Uterus (tissue), 2 donors: Measurements from ENCODE around the gene CYFIP1.

Source experiments
- POLR2A ChIP-seq, 2 donors: fragments of 450-650 bp; IDR thresholded peaks; one replicate each; pipeline ENCODE4 v1.6.1; 2016; ENCODE audit warnings: antibody characterized with exemption in 2 of 2, mild to moderate bottlenecking in 1 of 2, moderate library complexity in 1 of 2
- TF ChIP-seq, protein P1 (sequence below), 4 experiments: fragments of 200-600 bp in 2 of 4; fragments of 450-650 bp in 2 of 4; sonication (generic) in 2 of 4; IDR thresholded peaks; one replicate each; pipeline ENCODE4 v1.5.1; 2016 to 2019; ENCODE audit warnings: antibody characterized with exemption in 4 of 4, mild to moderate bottlenecking in 2 of 4, moderate library complexity in 1 of 4

DNA sequence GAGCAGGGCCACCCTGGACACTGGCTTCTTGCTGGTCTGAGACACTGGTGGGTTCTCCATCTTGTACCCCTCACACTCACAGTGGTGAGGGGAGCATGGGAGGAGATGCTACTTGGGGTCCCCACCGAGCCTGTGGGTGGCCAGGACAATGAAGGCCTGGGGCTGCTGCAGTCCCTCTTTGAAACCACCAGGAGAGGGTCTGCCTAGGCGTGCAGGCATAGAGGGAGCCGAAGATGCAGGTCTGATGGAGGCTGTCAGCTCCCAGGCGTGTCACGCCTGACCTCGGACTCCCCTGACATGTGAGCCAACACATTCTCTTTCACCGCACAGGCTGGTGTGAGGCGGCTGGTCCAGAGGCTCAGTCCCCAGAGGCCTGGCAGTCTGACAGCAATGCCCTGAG is 102.6 kb downstream of the CYFIP1 start:
- TF ChIP-seq, protein P1, sequence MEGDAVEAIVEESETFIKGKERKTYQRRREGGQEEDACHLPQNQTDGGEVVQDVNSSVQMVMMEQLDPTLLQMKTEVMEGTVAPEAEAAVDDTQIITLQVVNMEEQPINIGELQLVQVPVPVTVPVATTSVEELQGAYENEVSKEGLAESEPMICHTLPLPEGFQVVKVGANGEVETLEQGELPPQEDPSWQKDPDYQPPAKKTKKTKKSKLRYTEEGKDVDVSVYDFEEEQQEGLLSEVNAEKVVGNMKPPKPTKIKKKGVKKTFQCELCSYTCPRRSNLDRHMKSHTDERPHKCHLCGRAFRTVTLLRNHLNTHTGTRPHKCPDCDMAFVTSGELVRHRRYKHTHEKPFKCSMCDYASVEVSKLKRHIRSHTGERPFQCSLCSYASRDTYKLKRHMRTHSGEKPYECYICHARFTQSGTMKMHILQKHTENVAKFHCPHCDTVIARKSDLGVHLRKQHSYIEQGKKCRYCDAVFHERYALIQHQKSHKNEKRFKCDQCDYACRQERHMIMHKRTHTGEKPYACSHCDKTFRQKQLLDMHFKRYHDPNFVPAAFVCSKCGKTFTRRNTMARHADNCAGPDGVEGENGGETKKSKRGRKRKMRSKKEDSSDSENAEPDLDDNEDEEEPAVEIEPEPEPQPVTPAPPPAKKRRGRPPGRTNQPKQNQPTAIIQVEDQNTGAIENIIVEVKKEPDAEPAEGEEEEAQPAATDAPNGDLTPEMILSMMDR (IDR thresholded peaks at IDR 0.05): no peak
- TF ChIP-seq POLR2A (IDR thresholded peaks at IDR 0.05): no peak
